HepG2 (cell line): ENCODE results near the gene SPHK1. TPM values are rescaled to one million over a fixed set of nuclear protein-coding genes. Genes with fewer than 3 reads are reported as not detected.

Source experiments
- ATF7-NPFF ChIP-seq: sonication (generic); formaldehyde crosslinking; IDR thresholded peaks from 2 replicates; pipeline ENCODE4 v1.8.1; 2023; ENCODE audit warnings: mild to moderate bottlenecking, low read depth, missing genetic modification reagents, moderate library complexity
- FOXP1 ChIP-seq, 2 experiments: fragments of 450-650 bp in 1 of 2; IDR thresholded peaks; 2 replicates each; pipeline ENCODE4 v1.6.1; 2017 to 2018; ENCODE audit warnings: antibody characterized with exemption in 1 of 2
- PHF5A ChIP-seq: IDR thresholded peaks from one replicate; pipeline ENCODE4 v1.6.1; 2018; ENCODE audit warnings: low read depth, missing genetic modification reagents; ENCODE audit not compliant: unreplicated experiment
- SRSF9 ChIP-seq: fragments of 200-400 bp; formaldehyde crosslinking; IDR thresholded peaks from 2 replicates; pipeline ENCODE4 v1.6.1; 2018; ENCODE audit warnings: borderline replicate concordance, mild to moderate bottlenecking, low read depth, low read length; ENCODE audit not compliant: insufficient read depth, poor library complexity, severe bottlenecking
- ZFP36 ChIP-seq: fragments of 150-350 bp; IDR thresholded peaks from 2 replicates; pipeline ENCODE4 v1.6.1; 2018; ENCODE audit warnings: borderline replicate concordance, low read length, low read depth; ENCODE audit not compliant: partially characterized antibody
- ZNF33B ChIP-seq: sonication (generic); formaldehyde crosslinking; IDR thresholded peaks from 2 replicates; pipeline ENCODE4 v1.5.1; 2020; ENCODE audit warnings: mild to moderate bottlenecking, missing genetic modification reagents
- ZNF556 ChIP-seq: sonication (generic); formaldehyde crosslinking; IDR thresholded peaks from 2 replicates; pipeline ENCODE4 v1.4.0; 2020; ENCODE audit warnings: mild to moderate bottlenecking, missing genetic modification reagents, borderline replicate concordance
- polyA plus RNA-seq, 8 experiments: library from polyadenylated mRNA; depleted of rRNA in 3 of 8; stranded (reverse) in 7 of 8; unstranded in 1 of 8; fragments of >200 nt; fragmentation: Illumina TruSeq in 4 of 8; extraction: Trizol in 4 of 8; gene quantifications; 2 replicates each; pipeline versions ENCODE4 v1.2.1 to v1.2.3, GENCODE V29; 2011 to 2016; ENCODE audit warnings: low read depth in 4 of 8, missing spikeins in 1 of 8, mixed read lengths in 1 of 8; ENCODE audit not compliant: insufficient read depth in 1 of 8
- total RNA-seq, 5 experiments: library from RNA; depleted of rRNA; stranded (reverse); fragments of >200 nt; fragmentation: Illumina TruSeq; extraction: Trizol; gene quantifications; 2 replicates each; pipeline ENCODE4 v1.2.3, GENCODE V29; 2016; ENCODE audit warnings: low read depth in 1 of 5
- TF ChIP-seq, protein P1 (sequence below): sonication (generic); formaldehyde crosslinking; IDR thresholded peaks from 2 replicates; pipeline ENCODE4 v1.5.1; 2020; ENCODE audit warnings: mild to moderate bottlenecking, missing genetic modification reagents, moderate library complexity
- TF ChIP-seq, protein P2 (sequence below): sonication (generic); formaldehyde crosslinking; IDR thresholded peaks from 2 replicates; pipeline ENCODE4 v1.5.0; 2020; ENCODE audit warnings: missing genetic modification reagents, mild to moderate bottlenecking, borderline replicate concordance

The SPHK1 gene
- total and polyA plus RNA-seq, 2 of the 13 experiments (the other 11 are each of a cell fraction or from before 2014, with no cell fraction given), result 129 to 160 TPM

DNA sequence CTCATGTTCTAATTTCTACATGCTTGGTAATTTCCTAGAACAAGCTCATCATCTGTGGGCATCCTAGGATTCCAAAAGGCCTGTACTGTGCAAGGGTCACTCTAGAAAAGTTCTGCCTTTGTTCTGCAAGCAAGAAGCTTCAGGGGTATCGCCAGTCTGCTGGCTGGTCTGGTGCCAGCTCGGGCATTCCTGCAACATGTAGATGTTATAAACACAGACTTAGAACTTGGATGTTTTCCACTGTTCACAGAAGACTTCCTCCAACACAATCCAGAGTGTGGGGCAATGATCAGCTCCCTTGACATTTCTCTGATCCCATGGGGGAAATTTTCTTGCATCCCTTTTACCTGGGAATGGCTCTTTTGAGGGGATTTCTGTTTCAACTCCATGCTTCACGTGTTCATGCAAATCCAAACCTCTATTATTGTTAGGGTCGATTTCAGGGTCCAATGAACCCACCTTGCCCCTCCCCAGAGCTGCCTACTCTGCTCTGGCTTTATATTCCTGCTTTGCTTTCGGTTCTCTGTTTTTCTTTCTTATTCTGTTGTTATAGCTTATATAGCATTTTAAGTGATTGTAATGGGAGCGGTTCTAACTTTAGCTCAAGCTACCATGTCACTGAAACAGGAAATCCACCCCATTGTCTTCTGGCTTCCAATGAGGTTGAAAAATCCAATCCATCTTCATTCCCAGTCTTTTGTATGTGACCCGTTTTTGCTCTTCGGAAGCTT lies 43.3 kb downstream of the SPHK1 start (continued):
- TF ChIP-seq, protein P1, sequence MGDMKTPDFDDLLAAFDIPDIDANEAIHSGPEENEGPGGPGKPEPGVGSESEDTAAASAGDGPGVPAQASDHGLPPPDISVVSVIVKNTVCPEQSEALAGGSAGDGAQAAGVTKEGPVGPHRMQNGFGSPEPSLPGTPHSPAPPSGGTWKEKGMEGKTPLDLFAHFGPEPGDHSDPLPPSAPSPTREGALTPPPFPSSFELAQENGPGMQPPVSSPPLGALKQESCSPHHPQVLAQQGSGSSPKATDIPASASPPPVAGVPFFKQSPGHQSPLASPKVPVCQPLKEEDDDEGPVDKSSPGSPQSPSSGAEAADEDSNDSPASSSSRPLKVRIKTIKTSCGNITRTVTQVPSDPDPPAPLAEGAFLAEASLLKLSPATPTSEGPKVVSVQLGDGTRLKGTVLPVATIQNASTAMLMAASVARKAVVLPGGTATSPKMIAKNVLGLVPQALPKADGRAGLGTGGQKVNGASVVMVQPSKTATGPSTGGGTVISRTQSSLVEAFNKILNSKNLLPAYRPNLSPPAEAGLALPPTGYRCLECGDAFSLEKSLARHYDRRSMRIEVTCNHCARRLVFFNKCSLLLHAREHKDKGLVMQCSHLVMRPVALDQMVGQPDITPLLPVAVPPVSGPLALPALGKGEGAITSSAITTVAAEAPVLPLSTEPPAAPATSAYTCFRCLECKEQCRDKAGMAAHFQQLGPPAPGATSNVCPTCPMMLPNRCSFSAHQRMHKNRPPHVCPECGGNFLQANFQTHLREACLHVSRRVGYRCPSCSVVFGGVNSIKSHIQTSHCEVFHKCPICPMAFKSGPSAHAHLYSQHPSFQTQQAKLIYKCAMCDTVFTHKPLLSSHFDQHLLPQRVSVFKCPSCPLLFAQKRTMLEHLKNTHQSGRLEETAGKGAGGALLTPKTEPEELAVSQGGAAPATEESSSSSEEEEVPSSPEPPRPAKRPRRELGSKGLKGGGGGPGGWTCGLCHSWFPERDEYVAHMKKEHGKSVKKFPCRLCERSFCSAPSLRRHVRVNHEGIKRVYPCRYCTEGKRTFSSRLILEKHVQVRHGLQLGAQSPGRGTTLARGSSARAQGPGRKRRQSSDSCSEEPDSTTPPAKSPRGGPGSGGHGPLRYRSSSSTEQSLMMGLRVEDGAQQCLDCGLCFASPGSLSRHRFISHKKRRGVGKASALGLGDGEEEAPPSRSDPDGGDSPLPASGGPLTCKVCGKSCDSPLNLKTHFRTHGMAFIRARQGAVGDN (CRISPR knock-in tag), result no peak
- TF ChIP-seq PHF5A, result no peak
- TF ChIP-seq SRSF9, result no peak
- TF ChIP-seq ZNF33B (CRISPR knock-in tag), result no peak
- no peak for TF ChIP-seq ZFP36
- TF ChIP-seq FOXP1 (IDR thresholded peaks at IDR 0.05), result no peak
- no peak for TF ChIP-seq FOXP1 (CRISPR knock-in tag; IDR thresholded peaks at IDR 0.05)
- no peak for TF ChIP-seq ZNF556 (CRISPR knock-in tag)
- no peak for TF ChIP-seq ATF7-NPFF (CRISPR knock-in tag)
- TF ChIP-seq, protein P2, sequence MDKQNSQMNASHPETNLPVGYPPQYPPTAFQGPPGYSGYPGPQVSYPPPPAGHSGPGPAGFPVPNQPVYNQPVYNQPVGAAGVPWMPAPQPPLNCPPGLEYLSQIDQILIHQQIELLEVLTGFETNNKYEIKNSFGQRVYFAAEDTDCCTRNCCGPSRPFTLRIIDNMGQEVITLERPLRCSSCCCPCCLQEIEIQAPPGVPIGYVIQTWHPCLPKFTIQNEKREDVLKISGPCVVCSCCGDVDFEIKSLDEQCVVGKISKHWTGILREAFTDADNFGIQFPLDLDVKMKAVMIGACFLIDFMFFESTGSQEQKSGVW, result no peak
- TF ChIP-seq, all 625 proteins: peak for 4
